Measurements from ENCODE around the gene LEMD2. TPM values are rescaled to one million over a fixed set of nuclear protein-coding genes. Genes with fewer than 3 reads are reported as not detected.
A peak's percentile ranks its signal among the peaks of the same experiment; 100 is the strongest.

Gene LEMD2
- total RNA-seq, 2 donors from 2014 or later: 54.4 to 80.5 TPM

- ATAC-seq (no peak), DNase-seq (ENCODE audit: low spot score in 2 of 2) (no peak)
- no peaks in the 10 kb centered on the region for H3K9me3 Mint-ChIP-seq
- no peak overlapping the region for H3K27ac Mint-ChIP-seq
- H3K36me3 Mint-ChIP-seq: no peaks in the 10 kb centered on the region
These were observed 31.8 kb downstream of the LEMD2 start for GRCh38 chr6:33757113-33757512.

GRCh38 chr6:33756211-33756954 is 32.5 kb downstream of the LEMD2 start:
- H3K9me3 Mint-ChIP-seq: no peaks in the 10 kb centered on the region
- no peaks in the 10 kb centered on the region for H3K36me3 Mint-ChIP-seq
- H3K27ac Mint-ChIP-seq: peak overlapping the region in 1 of 2 donors; percentile 77
- no peak for DNase-seq (ENCODE audit: low spot score in 2 of 2)
- no peak for ATAC-seq

- Mint-ChIP-seq H3K27ac (no peak overlapping the region), H3K36me3 (no peaks in the 10 kb centered on the region), H3K9me3 (no peaks in the 10 kb centered on the region)
- no peak for DNase-seq (ENCODE audit: low spot score in 2 of 2)
- ATAC-seq: no peak
These were observed 33.7 kb downstream of the LEMD2 start for GRCh38 chr6:33755070-33755869.

- no peaks in the 10 kb centered on the region for H3K36me3 Mint-ChIP-seq
- no peak overlapping the region for H3K27ac Mint-ChIP-seq
These were observed 34.7 kb downstream of the LEMD2 start for GRCh38 chr6:33754222-33754621.

GRCh38 chr6:33752646-33753015 is 36.3 kb downstream of the LEMD2 start:
- ATAC-seq: no peak
- no peaks in the 10 kb centered on the region for H3K9me3 Mint-ChIP-seq
- no peak for DNase-seq (ENCODE audit: low spot score in 2 of 2)
- no peak overlapping the region for H3K27ac Mint-ChIP-seq
- no peaks in the 10 kb centered on the region for H3K36me3 Mint-ChIP-seq

More at GRCh38 chr6:33754222-33754621, 34.7 kb downstream of the LEMD2 start:
- H3K9me3 Mint-ChIP-seq: no peaks in the 10 kb centered on the region
- no peak for DNase-seq (ENCODE audit: low spot score in 2 of 2)
- ATAC-seq: no peak

- Mint-ChIP-seq H3K27ac (peak overlapping the region in 1 of 2 donors; percentile 36), H3K36me3 (no peaks in the 10 kb centered on the region), H3K9me3 (no peaks in the 10 kb centered on the region)
- DNase-seq (ENCODE audit: low spot score in 2 of 2) (no peak), ATAC-seq (no peak)
These were observed 36.9 kb downstream of the LEMD2 start for GRCh38 chr6:33751771-33752645.

- Mint-ChIP-seq H3K36me3 (no peaks in the 10 kb centered on the region), H3K27ac (peak overlapping the region; percentile 0 to 1), H3K9me3 (no peaks in the 10 kb centered on the region)
- ATAC-seq: no peak
- no peak for DNase-seq (ENCODE audit: low spot score in 2 of 2)
These were observed 38.5 kb downstream of the LEMD2 start for GRCh38 chr6:33750244-33750991.

GRCh38 chr6:33749401-33749800 is 39.5 kb downstream of the LEMD2 start:
- H3K27ac Mint-ChIP-seq: no peak overlapping the region
- H3K9me3 Mint-ChIP-seq: no peaks in the 10 kb centered on the region
- no peak for DNase-seq (ENCODE audit: low spot score in 2 of 2)
- H3K36me3 Mint-ChIP-seq: no peaks in the 10 kb centered on the region
- ATAC-seq: no peak

- ATAC-seq: no peak
- no peak overlapping the region for H3K27ac Mint-ChIP-seq
- H3K9me3 Mint-ChIP-seq: no peaks in the 10 kb centered on the region
- no peak for DNase-seq (ENCODE audit: low spot score in 2 of 2)
- no peaks in the 10 kb centered on the region for H3K36me3 Mint-ChIP-seq
These were observed 40.1 kb downstream of the LEMD2 start for GRCh38 chr6:33748841-33749240.

- ATAC-seq: no peak
- no peaks in the 10 kb centered on the region for H3K9me3 Mint-ChIP-seq
- no peak for DNase-seq (ENCODE audit: low spot score in 2 of 2)
- peak overlapping the region in 1 of 2 donors; percentile 24 for H3K27ac Mint-ChIP-seq
- no peaks in the 10 kb centered on the region for H3K36me3 Mint-ChIP-seq
These were observed 41.1 kb downstream of the LEMD2 start for GRCh38 chr6:33747823-33748222.

GRCh38 chr6:33746651-33747100 is 42.3 kb downstream of the LEMD2 start, which contains the start of gene IP6K3:
IP6K3 (minus strand) TSS chr6:33746905; CDS start chr6:33735476, 11,429 bp downstream.
- no peak for DNase-seq (ENCODE audit: low spot score in 2 of 2)
- Mint-ChIP-seq H3K9me3 (no peaks in the 10 kb centered on the region), H3K36me3 (no peaks in the 10 kb centered on the region), H3K27ac (peak within 1 kb of the TSS; percentile 24 to 94)
- ATAC-seq: no peak

GRCh38 chr6:33746036-33746600 is 42.8 kb downstream of the LEMD2 start:
- H3K9me3 Mint-ChIP-seq: no peaks in the 10 kb centered on the region
- ATAC-seq (no peak), DNase-seq (ENCODE audit: low spot score in 2 of 2) (no peak)
- H3K27ac Mint-ChIP-seq: peak overlapping the region in 1 of 2 donors; percentile 19
- H3K36me3 Mint-ChIP-seq: no peaks in the 10 kb centered on the region

GRCh38 chr6:33745548-33745947 is 43.4 kb downstream of the LEMD2 start:
- peak overlapping the region; percentile 19 to 44 for H3K27ac Mint-ChIP-seq
- ATAC-seq: no peak
- no peak for DNase-seq (ENCODE audit: low spot score in 2 of 2)
- H3K36me3 Mint-ChIP-seq: no peaks in the 10 kb centered on the region
- no peaks in the 10 kb centered on the region for H3K9me3 Mint-ChIP-seq

GRCh38 chr6:33744895-33745546 is 43.9 kb downstream of the LEMD2 start:
- H3K27ac Mint-ChIP-seq: peak overlapping the region; percentile 19 to 44

More at GRCh38 chr6:33744895-33745546, 43.9 kb downstream of the LEMD2 start:
- ATAC-seq: peak in 1 of 2 donors; percentile 24
- no peaks in the 10 kb centered on the region for H3K9me3 Mint-ChIP-seq
- DNase-seq (ENCODE audit: low spot score in 2 of 2): no peak
- H3K36me3 Mint-ChIP-seq: no peaks in the 10 kb centered on the region
